HepG2 (cell line): ENCODE results near the gene ZNF514. TPM values are rescaled to one million over a fixed set of nuclear protein-coding genes. Genes with fewer than 3 reads are reported as not detected.

Source experiments
- KLF16 ChIP-seq, 2 experiments: sonication (generic) in 1 of 2; formaldehyde crosslinking in 1 of 2; IDR thresholded peaks; 2 replicates each; pipeline versions ENCODE4 v1.6.1 to v1.8.0; 2016 to 2023; ENCODE audit warnings: missing genetic modification reagents in 2 of 2, missing compliant biosample characterization in 1 of 2
- NFAT5 ChIP-seq: sonication (generic); formaldehyde crosslinking; IDR thresholded peaks from 2 replicates; pipeline ENCODE4 v1.4.0; 2020; ENCODE audit warnings: missing genetic modification reagents
- SIX1 ChIP-seq: sonication (generic); formaldehyde crosslinking; IDR thresholded peaks from 2 replicates; pipeline ENCODE4 v1.4.0; 2020; ENCODE audit warnings: missing genetic modification reagents, borderline replicate concordance
- ZNF138 ChIP-seq: sonication (generic); formaldehyde crosslinking; IDR thresholded peaks from 2 replicates; pipeline ENCODE4 v1.5.0; 2020; ENCODE audit warnings: mild to moderate bottlenecking, low read depth, missing genetic modification reagents
- ZNF160 ChIP-seq: sonication (generic); formaldehyde crosslinking; IDR thresholded peaks from 2 replicates; pipeline ENCODE4 v1.8.0; 2022; ENCODE audit warnings: mild to moderate bottlenecking, inconsistent platforms, missing genetic modification reagents
- ZNF530 ChIP-seq: sonication (generic); formaldehyde crosslinking; IDR thresholded peaks from 2 replicates; pipeline ENCODE4 v1.5.0; 2020; ENCODE audit warnings: low read depth, mild to moderate bottlenecking, missing genetic modification reagents
- polyA plus RNA-seq, 8 experiments: library from polyadenylated mRNA; depleted of rRNA in 3 of 8; stranded (reverse) in 7 of 8; unstranded in 1 of 8; fragments of >200 nt; fragmentation: Illumina TruSeq in 4 of 8; extraction: Trizol in 4 of 8; gene quantifications; 2 replicates each; pipeline versions ENCODE4 v1.2.1 to v1.2.3, GENCODE V29; 2011 to 2016; ENCODE audit warnings: low read depth in 4 of 8, missing spikeins in 1 of 8, mixed read lengths in 1 of 8; ENCODE audit not compliant: insufficient read depth in 1 of 8
- total RNA-seq, 5 experiments: library from RNA; depleted of rRNA; stranded (reverse); fragments of >200 nt; fragmentation: Illumina TruSeq; extraction: Trizol; gene quantifications; 2 replicates each; pipeline ENCODE4 v1.2.3, GENCODE V29; 2016; ENCODE audit warnings: low read depth in 1 of 5
- TF ChIP-seq, protein P1 (sequence below): sonication (generic); formaldehyde crosslinking; IDR thresholded peaks from 2 replicates; pipeline ENCODE4 v1.4.0; 2020; ENCODE audit warnings: missing genetic modification reagents, borderline replicate concordance
- TF ChIP-seq, protein P2 (sequence below): sonication (generic); formaldehyde crosslinking; IDR thresholded peaks from 2 replicates; pipeline ENCODE4 v1.5.0; 2020; ENCODE audit warnings: mild to moderate bottlenecking, missing genetic modification reagents, borderline replicate concordance
- TF ChIP-seq, protein P3 (sequence below): sonication (generic); formaldehyde crosslinking; IDR thresholded peaks from 2 replicates; pipeline ENCODE4 v1.5.0; 2020; ENCODE audit warnings: mild to moderate bottlenecking, missing genetic modification reagents, borderline replicate concordance

ZNF514 gene
- total and polyA plus RNA-seq, 2 of the 13 experiments (the other 11 are each of a cell fraction or from before 2014, with no cell fraction given), result 15.2 to 18.7 TPM

GRCh38 chr2:95207111-95207961, 47.7 kb upstream of the ZNF514 start, which contains the start of gene ZNF892 (continued):
- TF ChIP-seq, protein P1, sequence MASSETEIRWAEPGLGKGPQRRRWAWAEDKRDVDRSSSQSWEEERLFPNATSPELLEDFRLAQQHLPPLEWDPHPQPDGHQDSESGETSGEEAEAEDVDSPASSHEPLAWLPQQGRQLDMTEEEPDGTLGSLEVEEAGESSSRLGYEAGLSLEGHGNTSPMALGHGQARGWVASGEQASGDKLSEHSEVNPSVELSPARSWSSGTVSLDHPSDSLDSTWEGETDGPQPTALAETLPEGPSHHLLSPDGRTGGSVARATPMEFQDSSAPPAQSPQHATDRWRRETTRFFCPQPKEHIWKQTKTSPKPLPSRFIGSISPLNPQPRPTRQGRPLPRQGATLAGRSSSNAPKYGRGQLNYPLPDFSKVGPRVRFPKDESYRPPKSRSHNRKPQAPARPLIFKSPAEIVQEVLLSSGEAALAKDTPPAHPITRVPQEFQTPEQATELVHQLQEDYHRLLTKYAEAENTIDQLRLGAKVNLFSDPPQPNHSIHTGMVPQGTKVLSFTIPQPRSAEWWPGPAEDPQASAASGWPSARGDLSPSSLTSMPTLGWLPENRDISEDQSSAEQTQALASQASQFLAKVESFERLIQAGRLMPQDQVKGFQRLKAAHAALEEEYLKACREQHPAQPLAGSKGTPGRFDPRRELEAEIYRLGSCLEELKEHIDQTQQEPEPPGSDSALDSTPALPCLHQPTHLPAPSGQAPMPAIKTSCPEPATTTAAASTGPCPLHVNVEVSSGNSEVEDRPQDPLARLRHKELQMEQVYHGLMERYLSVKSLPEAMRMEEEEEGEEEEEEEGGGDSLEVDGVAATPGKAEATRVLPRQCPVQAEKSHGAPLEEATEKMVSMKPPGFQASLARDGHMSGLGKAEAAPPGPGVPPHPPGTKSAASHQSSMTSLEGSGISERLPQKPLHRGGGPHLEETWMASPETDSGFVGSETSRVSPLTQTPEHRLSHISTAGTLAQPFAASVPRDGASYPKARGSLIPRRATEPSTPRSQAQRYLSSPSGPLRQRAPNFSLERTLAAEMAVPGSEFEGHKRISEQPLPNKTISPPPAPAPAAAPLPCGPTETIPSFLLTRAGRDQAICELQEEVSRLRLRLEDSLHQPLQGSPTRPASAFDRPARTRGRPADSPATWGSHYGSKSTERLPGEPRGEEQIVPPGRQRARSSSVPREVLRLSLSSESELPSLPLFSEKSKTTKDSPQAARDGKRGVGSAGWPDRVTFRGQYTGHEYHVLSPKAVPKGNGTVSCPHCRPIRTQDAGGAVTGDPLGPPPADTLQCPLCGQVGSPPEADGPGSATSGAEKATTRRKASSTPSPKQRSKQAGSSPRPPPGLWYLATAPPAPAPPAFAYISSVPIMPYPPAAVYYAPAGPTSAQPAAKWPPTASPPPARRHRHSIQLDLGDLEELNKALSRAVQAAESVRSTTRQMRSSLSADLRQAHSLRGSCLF (CRISPR knock-in tag), result no peak
- no peak for TF ChIP-seq ZNF160 (CRISPR knock-in tag)
- TF ChIP-seq KLF16 (CRISPR knock-in tag; IDR thresholded peaks at IDR 0.05), result peak in 1 of 2 experiments; percentile 36; a peak in 1 of 4 replicates
- TF ChIP-seq ZNF138 (CRISPR knock-in tag), result 0 out of 2 replicates have a peak, but pooled peaks have one; percentile 67
- no peak for TF ChIP-seq SIX1 (CRISPR knock-in tag)
- no peak for TF ChIP-seq ZNF530 (CRISPR knock-in tag)
- TF ChIP-seq, protein P2, sequence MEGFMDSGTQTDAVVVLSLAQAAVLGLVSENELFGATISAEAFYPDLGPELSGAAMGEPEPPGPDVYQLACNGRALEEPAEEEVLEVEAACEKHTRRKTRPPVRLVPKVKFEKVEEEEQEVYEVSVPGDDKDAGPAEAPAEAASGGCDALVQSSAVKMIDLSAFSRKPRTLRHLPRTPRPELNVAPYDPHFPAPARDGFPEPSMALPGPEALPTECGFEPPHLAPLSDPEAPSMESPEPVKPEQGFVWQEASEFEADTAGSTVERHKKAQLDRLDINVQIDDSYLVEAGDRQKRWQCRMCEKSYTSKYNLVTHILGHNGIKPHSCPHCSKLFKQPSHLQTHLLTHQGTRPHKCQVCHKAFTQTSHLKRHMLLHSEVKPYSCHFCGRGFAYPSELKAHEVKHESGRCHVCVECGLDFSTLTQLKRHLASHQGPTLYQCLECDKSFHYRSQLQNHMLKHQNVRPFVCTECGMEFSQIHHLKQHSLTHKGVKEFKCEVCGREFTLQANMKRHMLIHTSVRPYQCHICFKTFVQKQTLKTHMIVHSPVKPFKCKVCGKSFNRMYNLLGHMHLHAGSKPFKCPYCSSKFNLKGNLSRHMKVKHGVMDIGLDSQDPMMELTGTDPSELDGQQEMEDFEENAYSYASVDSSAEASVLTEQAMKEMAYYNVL, result no peak
- TF ChIP-seq, protein P3, sequence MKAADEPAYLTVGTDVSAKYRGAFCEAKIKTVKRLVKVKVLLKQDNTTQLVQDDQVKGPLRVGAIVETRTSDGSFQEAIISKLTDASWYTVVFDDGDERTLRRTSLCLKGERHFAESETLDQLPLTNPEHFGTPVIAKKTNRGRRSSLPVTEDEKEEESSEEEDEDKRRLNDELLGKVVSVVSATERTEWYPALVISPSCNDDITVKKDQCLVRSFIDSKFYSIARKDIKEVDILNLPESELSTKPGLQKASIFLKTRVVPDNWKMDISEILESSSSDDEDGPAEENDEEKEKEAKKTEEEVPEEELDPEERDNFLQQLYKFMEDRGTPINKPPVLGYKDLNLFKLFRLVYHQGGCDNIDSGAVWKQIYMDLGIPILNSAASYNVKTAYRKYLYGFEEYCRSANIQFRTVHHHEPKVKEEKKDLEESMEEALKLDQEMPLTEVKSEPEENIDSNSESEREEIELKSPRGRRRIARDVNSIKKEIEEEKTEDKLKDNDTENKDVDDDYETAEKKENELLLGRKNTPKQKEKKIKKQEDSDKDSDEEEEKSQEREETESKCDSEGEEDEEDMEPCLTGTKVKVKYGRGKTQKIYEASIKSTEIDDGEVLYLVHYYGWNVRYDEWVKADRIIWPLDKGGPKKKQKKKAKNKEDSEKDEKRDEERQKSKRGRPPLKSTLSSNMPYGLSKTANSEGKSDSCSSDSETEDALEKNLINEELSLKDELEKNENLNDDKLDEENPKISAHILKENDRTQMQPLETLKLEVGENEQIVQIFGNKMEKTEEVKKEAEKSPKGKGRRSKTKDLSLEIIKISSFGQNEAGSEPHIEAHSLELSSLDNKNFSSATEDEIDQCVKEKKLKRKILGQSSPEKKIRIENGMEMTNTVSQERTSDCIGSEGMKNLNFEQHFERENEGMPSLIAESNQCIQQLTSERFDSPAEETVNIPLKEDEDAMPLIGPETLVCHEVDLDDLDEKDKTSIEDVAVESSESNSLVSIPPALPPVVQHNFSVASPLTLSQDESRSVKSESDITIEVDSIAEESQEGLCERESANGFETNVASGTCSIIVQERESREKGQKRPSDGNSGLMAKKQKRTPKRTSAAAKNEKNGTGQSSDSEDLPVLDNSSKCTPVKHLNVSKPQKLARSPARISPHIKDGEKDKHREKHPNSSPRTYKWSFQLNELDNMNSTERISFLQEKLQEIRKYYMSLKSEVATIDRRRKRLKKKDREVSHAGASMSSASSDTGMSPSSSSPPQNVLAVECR (CRISPR knock-in tag), result peak; percentile 54; the same call in 1 of the 2 replicates
- TF ChIP-seq NFAT5 (CRISPR knock-in tag), result peak; percentile 73; the same call in 1 of the 2 replicates
